Caki2 (cell line): ENCODE results near the gene LHX4. TPM values are rescaled to one million over a fixed set of nuclear protein-coding genes. Genes with fewer than 3 reads are reported as not detected.

ENCODE experiments used
- DNase-seq: peaks from one replicate; pipeline ENCODE4 v3.0.0-alpha.2; 2015; ENCODE audit warnings: low read depth
- in situ Hi-C: cut with HindIII; loops from 2 replicates; pipeline ENCODE4 v1.10.0; 2016; ENCODE audit warnings: low sequenced_read_pairs, low pct_unique_long_range_greater_than_20kb, mixed read lengths
- total RNA-seq: library from RNA; depleted of rRNA; stranded (reverse); fragments of >200 nt; shearing (Covaris generic); gene quantifications from 2 replicates; pipeline ENCODE4 v1.2.3, GENCODE V29; 2014; ENCODE audit warnings: low replicate concordance

The LHX4 gene
- total RNA-seq, 1 experiment from 2014 or later, result not detected

- no peak for DNase-seq
- in situ Hi-C loops, result no loop called here
Observed at GRCh38 chr1:180275726-180276125, 45.7 kb downstream of the LHX4 start.

GRCh38 chr1:180277476-180278193 is 47.6 kb downstream of the LHX4 start:
- in situ Hi-C loops, result no loop called here
- no peak for DNase-seq

- in situ Hi-C loops, result no loop called here
- no peak for DNase-seq
Observed at GRCh38 chr1:180278194-180278515, 48.1 kb downstream of the LHX4 start.

GRCh38 chr1:180278596-180279395 is 48.7 kb downstream of the LHX4 start:
- in situ Hi-C loops, result no loop called here
- DNase-seq, result no peak

GRCh38 chr1:180279651-180280050 is 49.6 kb downstream of the LHX4 start:
- DNase-seq, result no peak
- in situ Hi-C loops, result no loop called here

- in situ Hi-C loops, result no loop called here
- no peak for DNase-seq
Observed at GRCh38 chr1:180280617-180281016, 50.6 kb downstream of the LHX4 start.

- in situ Hi-C loops, result no loop called here
- no peak for DNase-seq
Observed at GRCh38 chr1:180281490-180281889, 51.4 kb downstream of the LHX4 start.

- no peak for DNase-seq
- in situ Hi-C loops, result no loop called here
Observed at GRCh38 chr1:180282401-180283044, 52.5 kb downstream of the LHX4 start.

GRCh38 chr1:180283098-180283497 is 53.0 kb downstream of the LHX4 start:
- in situ Hi-C loops, result no loop called here
- no peak for DNase-seq

GRCh38 chr1:180286417-180286816 is 56.4 kb downstream of the LHX4 start:
- in situ Hi-C loops, result no loop called here
- DNase-seq, result no peak

GRCh38 chr1:180287988-180288705 is 58.1 kb downstream of the LHX4 start:
- DNase-seq, result no peak
- in situ Hi-C loops, result no loop called here

GRCh38 chr1:180288940-180289339 is 58.9 kb downstream of the LHX4 start:
- DNase-seq, result no peak
- in situ Hi-C loops, result no loop called here

- in situ Hi-C loops, result no loop called here
- DNase-seq, result no peak
Observed at GRCh38 chr1:180290265-180291001, 60.4 kb downstream of the LHX4 start.

- DNase-seq, result peak; percentile 48
Observed at GRCh38 chr1:180291004-180291403, 60.9 kb downstream of the LHX4 start.

GRCh38 chr1:180294711-180295110 is 64.6 kb downstream of the LHX4 start:
- in situ Hi-C loops, result no loop called here
- DNase-seq, result no peak

More at GRCh38 chr1:180291004-180291403, 60.9 kb downstream of the LHX4 start:
- in situ Hi-C loops, result no loop called here

GRCh38 chr1:180295999-180296398 is 65.9 kb downstream of the LHX4 start:
- in situ Hi-C loops, result no loop called here
- no peak for DNase-seq

GRCh38 chr1:180299479-180300221 is 69.6 kb downstream of the LHX4 start:
- no peak for DNase-seq
- in situ Hi-C loops, result no loop called here
